Subcutaneous adipose tissue (tissue), 4 donors: ENCODE data around the gene GPR18. TPM values are rescaled to one million over a fixed set of nuclear protein-coding genes. Genes with fewer than 3 reads are reported as not detected.

ENCODE experiments used
- total RNA-seq, 4 donors: library from RNA; depleted of rRNA; stranded (reverse); fragments of >200 nt; gene quantifications; one replicate each; pipeline ENCODE4 v1.1.0, GENCODE V29; 2016
- TF ChIP-seq, protein P1 (sequence below): fragments of 450-650 bp; IDR thresholded peaks from one replicate; pipeline ENCODE4 v1.5.1; 2016; ENCODE audit warnings: low read depth, mild to moderate bottlenecking, control low read depth, antibody characterized with exemption, moderate library complexity

GPR18 gene
- total RNA-seq, 4 donors from 2014 or later, result 0.51 TPM; not detected in 3

GRCh38 chr13:99297331-99297730 lies 39.2 kb upstream of the GPR18 start:
- TF ChIP-seq, protein P1, sequence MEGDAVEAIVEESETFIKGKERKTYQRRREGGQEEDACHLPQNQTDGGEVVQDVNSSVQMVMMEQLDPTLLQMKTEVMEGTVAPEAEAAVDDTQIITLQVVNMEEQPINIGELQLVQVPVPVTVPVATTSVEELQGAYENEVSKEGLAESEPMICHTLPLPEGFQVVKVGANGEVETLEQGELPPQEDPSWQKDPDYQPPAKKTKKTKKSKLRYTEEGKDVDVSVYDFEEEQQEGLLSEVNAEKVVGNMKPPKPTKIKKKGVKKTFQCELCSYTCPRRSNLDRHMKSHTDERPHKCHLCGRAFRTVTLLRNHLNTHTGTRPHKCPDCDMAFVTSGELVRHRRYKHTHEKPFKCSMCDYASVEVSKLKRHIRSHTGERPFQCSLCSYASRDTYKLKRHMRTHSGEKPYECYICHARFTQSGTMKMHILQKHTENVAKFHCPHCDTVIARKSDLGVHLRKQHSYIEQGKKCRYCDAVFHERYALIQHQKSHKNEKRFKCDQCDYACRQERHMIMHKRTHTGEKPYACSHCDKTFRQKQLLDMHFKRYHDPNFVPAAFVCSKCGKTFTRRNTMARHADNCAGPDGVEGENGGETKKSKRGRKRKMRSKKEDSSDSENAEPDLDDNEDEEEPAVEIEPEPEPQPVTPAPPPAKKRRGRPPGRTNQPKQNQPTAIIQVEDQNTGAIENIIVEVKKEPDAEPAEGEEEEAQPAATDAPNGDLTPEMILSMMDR, result no peak

DNA sequence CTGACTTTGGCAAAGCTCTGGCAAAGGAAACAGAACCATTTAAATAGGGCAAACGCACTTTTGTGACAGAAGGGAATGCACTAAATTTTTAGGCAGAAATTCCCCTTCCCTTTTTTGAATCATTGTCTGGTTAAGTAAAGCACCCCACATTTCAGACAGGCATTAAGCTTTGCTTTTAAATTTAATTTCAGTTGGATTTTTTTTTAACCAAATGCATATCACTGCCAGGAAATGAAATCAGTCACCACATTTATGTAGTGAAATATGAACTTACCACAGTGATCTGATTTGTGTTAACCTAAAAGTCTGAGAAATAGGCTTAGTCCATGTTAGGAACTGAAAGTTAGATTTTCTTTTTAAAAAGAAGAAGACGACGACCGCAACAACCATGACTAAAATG lies 38.2 kb upstream of the GPR18 start:
- TF ChIP-seq, protein P1, result no peak

GRCh38 chr13:99295488-99296252 lies 37.5 kb upstream of the GPR18 start:
- TF ChIP-seq, protein P1, result no peak

- TF ChIP-seq, protein P1, result no peak
These were observed 36.8 kb upstream of the GPR18 start for GRCh38 chr13:99294958-99295357.

- TF ChIP-seq, protein P1, result no peak
These were observed 36.0 kb upstream of the GPR18 start for GRCh38 chr13:99294198-99294597.

DNA sequence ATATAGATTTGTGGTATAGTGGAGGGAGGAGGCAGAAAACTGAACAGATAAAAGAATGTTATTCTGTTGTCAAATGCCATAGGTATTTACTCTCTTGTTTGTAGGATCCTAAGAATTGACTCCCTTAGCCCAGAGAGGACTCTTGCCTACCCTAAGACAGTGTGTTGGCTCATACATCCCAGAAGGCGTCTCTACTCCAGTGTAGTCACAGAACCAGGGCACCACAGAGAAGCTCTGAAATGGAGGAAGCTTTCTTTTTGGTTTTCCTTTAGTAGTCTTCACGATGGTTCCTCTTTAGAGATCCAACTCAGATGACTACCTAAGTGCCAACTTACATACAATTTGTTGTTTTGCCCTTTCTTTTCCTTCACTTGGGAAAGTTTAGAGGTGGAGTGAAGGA lies 35.0 kb upstream of the GPR18 start:
- TF ChIP-seq, protein P1, result no peak

GRCh38 chr13:99290894-99291293 lies 32.7 kb upstream of the GPR18 start:
- TF ChIP-seq, protein P1, result no peak
